Stimulated activated CD8-positive, alpha-beta memory T cell treated with anti-CD3 and anti-CD28 coated beads, Interleukin-4, amount 100 ng/mL, for 24 hours (primary cell): ENCODE measurements around the gene DDB1.

ENCODE experiments used
- DNase-seq: peaks from one replicate; pipeline ENCODE4 v3.0.0-alpha.2; 2020; ENCODE audit warnings: low read depth

DDB1 gene

GRCh38 chr11:61356706-61357105 lies 23.8 kb upstream of the DDB1 start:
- DNase-seq, result no peak

DNA sequence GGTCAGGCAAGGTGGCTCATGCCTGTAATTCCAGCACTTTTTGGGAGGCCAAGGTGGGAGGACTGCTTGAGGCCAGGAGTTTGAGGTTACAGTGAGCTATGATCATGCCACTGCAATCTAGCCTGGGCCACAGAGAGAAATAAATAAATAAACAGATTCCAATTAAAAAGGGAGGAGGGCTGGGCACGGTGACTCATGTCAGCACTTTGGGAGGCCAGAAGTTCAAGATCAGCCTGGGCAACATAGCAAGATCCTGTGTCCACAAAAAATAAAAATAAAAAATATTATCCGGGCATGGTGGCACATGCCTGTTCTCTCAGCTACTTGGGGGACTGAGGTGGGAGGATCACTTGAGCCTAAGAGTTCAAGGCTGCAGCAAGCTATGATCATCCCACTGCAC lies 21.3 kb upstream of the DDB1 start:
- no peak for DNase-seq

GRCh38 chr11:61353131-61354067 lies 20.5 kb upstream of the DDB1 start:
- no peak for DNase-seq

GRCh38 chr11:61352038-61352437 lies 19.1 kb upstream of the DDB1 start:
- no peak for DNase-seq

- no peak for DNase-seq
Measured at GRCh38 chr11:61350803-61351202, 17.9 kb upstream of the DDB1 start.

DNA sequence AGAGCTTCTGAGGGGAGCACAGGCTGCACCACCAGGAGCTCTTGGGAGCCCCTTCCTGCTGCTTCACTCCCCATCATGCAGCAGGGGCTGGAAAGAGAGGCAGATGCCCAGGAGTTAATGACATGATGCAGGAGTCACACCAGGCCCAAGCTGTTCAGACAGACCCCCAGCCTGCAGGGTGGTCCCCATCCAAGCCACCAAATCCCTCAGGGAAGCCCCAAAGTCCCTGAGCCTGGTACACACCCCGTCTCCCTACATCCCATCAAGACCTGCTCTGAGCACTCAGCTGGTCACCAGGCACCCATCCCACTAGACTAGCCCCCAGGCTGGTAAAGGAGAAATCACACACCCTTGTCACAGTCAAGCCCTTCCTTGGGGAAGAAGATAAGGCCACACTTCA lies 17.4 kb upstream of the DDB1 start:
- DNase-seq, result no peak

DNA sequence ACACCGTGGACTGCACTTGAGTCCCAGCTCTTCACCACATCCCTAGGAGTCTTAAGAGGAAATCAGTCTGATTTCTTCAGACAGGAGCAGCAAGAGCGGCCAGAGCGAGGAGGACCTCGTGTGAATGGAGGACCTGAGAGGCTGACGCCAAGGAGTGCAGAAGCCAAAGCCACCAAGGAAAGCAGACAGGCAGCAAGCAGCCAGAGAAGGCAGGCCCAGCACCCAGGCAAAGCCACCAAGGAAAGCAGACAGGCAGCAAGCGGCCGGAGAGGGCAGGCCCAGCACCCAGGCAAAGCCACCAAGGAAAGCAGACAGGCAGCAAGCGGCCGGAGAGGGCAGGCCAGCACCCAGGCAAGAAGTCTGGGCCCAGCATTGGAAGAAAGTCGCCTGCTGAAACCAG lies 17.0 kb upstream of the DDB1 start:
- DNase-seq, result no peak

DNA sequence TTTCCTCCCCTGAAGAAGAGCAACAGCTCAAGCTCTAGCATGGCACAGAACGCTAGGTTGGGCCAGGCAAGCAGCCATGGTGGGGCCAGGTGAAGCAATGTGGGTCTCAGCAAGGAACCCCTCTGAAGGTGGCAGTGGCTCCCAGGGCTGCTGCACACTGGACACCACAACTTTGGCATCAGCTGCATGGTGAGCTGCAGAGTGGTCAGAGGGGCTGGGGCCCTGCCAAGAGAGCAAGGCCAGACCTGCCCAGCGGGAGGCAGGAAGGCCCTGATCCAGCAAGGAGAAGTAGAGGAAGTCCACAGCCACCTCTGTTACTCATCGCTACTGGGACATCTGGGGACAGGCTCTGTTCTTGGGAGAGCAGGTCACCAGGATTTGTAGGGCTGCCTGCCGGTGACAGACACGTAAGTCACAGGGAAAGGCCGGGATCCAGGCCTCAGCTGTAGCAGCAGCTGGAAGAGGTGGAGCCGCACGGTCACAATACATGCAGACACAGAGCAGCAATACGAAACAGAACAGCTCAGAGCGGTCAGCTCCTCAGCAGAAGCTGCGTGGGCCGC lies 16.4 kb upstream of the DDB1 start:
- DNase-seq, result no peak

DNA sequence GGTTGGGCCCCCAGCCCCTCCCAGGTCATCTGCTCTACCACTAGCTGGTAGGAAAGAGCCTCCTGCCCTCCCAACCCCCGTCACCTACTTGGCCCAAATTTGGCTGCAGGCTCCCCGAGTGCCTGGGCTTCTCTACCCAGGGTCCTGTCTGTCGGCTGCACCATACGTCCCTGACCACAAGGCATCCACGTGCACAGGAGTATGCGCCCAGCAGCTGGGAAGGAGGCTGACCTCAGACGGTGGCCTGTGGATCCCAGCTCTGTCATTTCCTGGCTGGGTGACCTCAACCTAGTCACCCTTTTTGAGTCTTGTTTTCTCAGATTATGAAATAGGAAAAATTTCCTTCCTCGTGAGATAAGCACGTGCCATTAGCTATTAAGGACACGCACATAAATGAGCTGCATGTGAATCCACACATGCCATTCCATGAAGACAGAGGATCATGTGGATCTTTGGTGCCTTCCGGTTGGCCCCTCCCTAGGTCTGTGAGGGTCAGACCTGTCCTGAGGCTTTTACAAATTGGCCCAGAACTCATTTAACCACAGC lies 15.1 kb upstream of the DDB1 start:
- no peak for DNase-seq

DNA sequence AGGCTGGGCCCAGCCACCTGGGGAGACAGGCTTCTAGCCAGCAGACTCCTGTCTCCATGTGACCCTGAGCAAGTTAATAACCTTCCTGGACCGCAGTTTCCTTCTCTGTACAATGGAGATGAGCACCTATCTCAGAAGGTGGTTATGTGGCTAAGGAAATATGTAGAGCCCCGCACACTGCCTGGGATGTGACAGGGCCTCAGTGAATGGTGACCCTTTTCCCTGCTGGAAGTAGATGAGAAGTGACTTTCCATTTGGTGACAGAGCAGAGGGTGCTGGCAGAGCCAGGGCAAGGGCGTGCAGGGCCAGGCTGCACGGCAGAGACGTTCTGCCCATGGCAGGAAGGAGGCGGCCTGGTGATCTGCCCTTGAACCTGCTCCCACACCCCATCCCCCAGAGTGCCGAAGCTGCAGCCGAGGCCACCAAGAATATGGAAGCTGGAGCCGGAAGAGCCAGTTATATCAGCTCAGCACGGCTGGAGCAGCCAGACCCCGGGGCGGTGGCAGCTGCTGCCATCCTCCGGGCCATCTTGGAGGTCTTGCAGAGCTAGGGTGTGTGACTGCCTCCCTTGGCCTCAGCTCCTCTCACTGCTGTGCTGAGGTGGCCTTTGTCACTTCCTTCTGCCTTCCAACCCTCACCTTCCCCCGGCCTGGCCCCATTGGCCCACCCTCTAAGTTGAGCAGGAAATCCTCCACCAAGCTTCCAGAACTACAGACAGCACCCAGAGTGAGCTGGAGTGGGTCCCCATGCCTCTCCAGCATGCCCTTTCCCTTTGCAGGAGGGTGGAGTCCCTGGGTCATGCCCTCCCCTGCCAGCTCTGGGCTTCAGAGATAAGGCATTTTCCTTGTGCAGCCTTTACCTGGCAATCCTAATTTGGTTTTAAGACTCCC lies 13.3 kb upstream of the DDB1 start:
- no peak for DNase-seq

DNA sequence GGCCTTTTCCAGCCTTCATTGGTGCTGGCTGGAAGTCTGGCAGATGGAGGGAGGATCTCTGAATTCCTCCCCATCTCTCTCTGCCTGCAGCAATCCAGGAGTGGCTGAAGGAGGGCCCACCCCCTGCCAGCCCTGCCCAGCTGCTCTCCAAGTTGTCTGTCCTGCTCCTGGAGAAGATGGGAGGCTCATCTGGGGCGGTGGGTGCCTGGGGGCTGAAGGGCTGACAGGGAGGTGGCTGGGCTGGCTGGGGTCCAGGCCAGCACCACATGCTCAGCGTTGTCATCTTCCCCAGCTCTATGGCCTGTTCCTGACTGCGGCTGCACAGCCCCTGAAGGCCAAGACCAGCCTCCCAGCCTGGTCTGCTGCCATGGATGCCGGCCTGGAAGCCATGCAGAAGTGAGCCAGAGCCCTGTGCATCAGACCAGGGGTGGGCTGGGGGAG lies 12.3 kb upstream of the DDB1 start:
- DNase-seq, result no peak

- DNase-seq, result no peak
Measured at GRCh38 chr11:61343792-61344745, 11.2 kb upstream of the DDB1 start.

DNA sequence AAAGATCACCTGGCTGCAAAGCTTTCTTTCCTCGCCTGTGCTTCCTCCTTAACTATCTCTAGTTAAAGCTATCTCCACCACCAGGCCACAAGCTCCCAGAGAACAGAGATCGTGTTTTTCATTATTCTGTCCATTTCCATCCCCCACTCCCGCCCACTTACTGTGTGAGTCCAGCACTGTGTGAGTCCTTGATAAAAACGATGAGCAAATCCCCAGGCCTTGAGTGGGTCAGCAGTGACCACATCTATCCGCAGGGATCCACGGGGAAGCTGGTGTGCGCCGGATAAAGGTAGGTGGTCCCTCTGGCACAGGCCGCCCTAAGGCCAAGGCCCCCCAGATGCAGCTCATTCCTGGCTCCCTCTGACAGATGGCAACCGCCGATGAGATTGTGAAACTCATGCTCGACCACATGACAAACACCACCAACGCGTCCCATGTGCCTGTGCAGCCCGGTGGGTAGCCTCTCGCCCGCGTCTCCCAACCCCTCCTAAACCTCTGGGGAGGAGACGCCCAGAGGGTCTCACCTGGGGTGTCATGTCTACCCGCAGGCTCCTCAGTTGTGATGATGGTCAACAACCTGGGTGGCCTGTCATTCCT lies 9.4 kb upstream of the DDB1 start:
- no peak for DNase-seq

GRCh38 chr11:61341706-61342105 lies 8.8 kb upstream of the DDB1 start:
- no peak for DNase-seq

DNA sequence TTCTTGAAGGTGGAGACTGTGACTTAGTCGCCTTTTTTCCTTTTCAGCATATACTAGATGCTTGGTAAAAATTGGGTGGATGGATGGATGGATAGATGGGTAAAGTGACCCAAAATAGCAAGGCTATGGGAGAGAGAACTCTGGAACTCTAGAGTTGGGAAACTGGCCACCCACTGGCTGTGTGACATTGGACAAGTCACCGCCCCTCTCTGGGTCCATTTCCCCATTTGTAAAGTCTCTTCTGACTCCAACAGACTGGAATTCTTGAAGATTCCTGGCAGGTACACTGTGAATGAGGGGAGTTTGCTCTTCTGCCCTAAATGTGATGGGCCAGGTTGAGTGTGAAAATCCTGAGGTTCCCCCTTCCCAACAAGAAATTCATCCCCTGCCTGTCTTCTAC lies 8.1 kb upstream of the DDB1 start:
- DNase-seq, result no peak

- DNase-seq, result no peak
Measured at GRCh38 chr11:61339490-61339878, 6.6 kb upstream of the DDB1 start.

DNA sequence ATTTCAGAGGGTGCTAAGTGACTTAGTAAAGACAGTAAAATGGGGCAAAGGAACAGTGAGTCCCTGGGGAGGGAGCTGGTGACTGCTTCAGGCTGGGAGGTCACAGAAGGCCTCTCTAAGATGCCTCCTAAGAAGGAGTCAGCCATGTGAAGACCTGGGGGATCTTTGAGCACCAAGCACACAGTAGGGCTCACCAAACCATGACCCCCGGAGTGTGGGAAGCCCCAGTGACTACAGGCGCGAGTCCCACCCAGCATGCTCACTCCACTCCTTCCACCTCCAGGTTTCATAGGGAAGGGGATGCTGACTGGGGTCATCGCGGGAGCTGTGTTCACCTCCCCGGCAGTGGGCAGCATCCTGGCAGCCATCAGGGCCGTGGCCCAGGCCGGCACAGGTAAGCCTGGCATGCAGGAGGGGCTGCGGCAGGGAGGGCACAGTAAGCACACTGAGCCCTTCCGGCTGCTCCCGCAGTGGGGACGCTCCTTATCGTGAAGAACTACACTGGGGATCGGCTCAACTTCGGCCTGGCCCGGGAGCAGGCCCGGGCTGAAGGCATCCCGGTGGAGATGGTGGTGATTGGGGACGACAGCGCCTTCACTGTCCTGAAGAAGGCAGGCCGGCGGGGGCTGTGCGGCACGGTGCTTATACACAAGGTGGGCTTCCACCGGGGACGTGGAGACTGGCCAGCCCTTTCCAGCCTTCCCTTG lies 6.0 kb upstream of the DDB1 start:
- no peak for DNase-seq

GRCh38 chr11:61337706-61338470 lies 5.0 kb upstream of the DDB1 start:
- no peak for DNase-seq

GRCh38 chr11:61336171-61336935 lies 3.4 kb upstream of the DDB1 start:
- peak; percentile 74 for DNase-seq
